ENCODE results near the gene ATG2B. TPM values are rescaled to one million over a fixed set of nuclear protein-coding genes. Genes with fewer than 3 reads are reported as not detected.

Gene ATG2B
- polyA plus RNA-seq, 2 of the 4 experiments (the other 2 are of a cell fraction) = 7.1 to 17.0 TPM

GRCh38 chr14:96254687-96255086, 108.5 kb downstream of the ATG2B start:
- FAIRE-seq (no peak), DNase-seq (ENCODE audit: low read depth in 1 of 2, low spot score in 1 of 2) (no peak), ATAC-seq (no peak)
- POLR2A ChIA-PET = no interaction called here
- Histone ChIP-seq H3K27ac (peak overlapping the region; percentile 65 to 91; a peak in 5 of 6 replicates), H3K4me2 (no peak overlapping the region), H3K4me3 (no peak overlapping the region), H3K9me3 (peaks cover 6% of the 10 kb centered on the region), H3K4me1 (peaks cover 48% of the 10 kb centered on the region)
- 74% methylated on average over 11 of the region's 11 CpGs for whole genome bisulfite sequencing (ENCODE audit: missing lambda C conversion rate)
- CTCF ChIA-PET = interaction anchor here (0.7 to 7.9 kb wide), 5 partner anchors 13 to 154 kb away, joined by 3 to 62 read pairs (median 5); partner anchors contain the start of gene BDKRB2
- no peak for TF ChIP-seq CHD4 (IDR thresholded peaks at IDR 0.05; ENCODE audit: borderline replicate concordance)
- no peak for TF ChIP-seq EHMT2 (IDR thresholded peaks at IDR 0.05; ENCODE audit: low read depth)
- no peak for TF ChIP-seq KDM1A (IDR thresholded peaks at IDR 0.05; ENCODE audit: low read depth)
- TF ChIP-seq FOSL2 (IDR thresholded peaks at IDR 0.05) = no peak
- TF ChIP-seq FOSL2 (CRISPR knock-in tag; IDR thresholded peaks at IDR 0.05) = no peak

DNA sequence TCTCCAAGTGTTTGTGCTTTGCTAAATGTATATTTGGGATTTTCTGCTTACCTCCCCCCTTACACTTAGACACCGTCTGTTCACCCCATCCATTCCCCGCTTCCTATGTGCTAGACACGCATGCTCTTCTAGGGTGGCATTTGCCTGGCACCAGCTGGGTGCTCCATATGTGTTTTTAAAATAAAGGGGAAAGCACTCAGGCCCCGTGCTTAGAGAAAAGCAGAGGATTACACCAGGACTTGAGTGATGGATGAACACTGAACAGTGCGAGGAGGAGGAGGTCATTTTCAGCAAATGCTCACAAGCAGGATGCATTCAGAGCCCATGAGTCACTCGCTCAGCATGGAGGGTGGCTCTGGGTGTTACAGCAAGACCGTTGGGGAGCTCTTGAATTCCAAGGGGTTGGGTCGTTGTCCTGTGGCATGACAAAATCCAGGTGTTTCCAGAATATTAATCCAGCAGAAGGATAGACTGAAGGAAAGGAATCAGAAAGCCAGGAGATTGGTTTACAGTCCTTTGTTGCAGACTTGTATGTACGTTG, 110.1 kb downstream of the ATG2B start:
- ATAC-seq (peak; percentile 67 to 86; a peak in 4 of 6 replicates), DNase-seq (ENCODE audit: low read depth in 1 of 2, low spot score in 1 of 2) (peak; percentile 64 to 69), FAIRE-seq (peak; percentile 51)
- 0 out of 4 replicates have a peak, but pooled peaks of 1 of the 2 experiments have one; percentile 20 for TF ChIP-seq CEBPB (IDR thresholded peaks at IDR 0.05)
- TF ChIP-seq EP300 (IDR thresholded peaks at IDR 0.05) = peak in 1 of 2 experiments; percentile 44; a peak in 2 of 5 replicates
- 0 out of 5 replicates have a peak, but pooled peaks of 1 of the 2 experiments have one; percentile 34 for TF ChIP-seq JUN (IDR thresholded peaks at IDR 0.05)
- no peak for TF ChIP-seq NPAS2 (CRISPR knock-in tag; IDR thresholded peaks at IDR 0.05; ENCODE audit: borderline replicate concordance)
- TF ChIP-seq HOXA7 (CRISPR knock-in tag; IDR thresholded peaks at IDR 0.05) = no peak
- TF ChIP-seq RAD21 (conservative IDR thresholded peaks at IDR 0.05 in 1 of 2, IDR thresholded peaks at IDR 0.05 in 1 of 2) = no peak
- peak; percentile 22; the same call in 1 of the 2 replicates for TF ChIP-seq E2F6 (IDR thresholded peaks at IDR 0.05; ENCODE audit: borderline replicate concordance, low read depth)
- no peak for TF ChIP-seq SREBF2 (IDR thresholded peaks at IDR 0.05)
- TF ChIP-seq, protein P1, sequence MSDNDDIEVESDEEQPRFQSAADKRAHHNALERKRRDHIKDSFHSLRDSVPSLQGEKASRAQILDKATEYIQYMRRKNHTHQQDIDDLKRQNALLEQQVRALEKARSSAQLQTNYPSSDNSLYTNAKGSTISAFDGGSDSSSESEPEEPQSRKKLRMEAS (IDR thresholded peaks at IDR 0.05) = peak; percentile 58
- TF ChIP-seq ESRRA (IDR thresholded peaks at IDR 0.05; ENCODE audit: borderline replicate concordance, low read length) = no peak
- TF ChIP-seq FOSL2 (IDR thresholded peaks at IDR 0.05) = no peak
- peak; percentile 69 for TF ChIP-seq FOSL2 (CRISPR knock-in tag; IDR thresholded peaks at IDR 0.05)
- TF ChIP-seq NFE2L2 (conservative IDR thresholded peaks at IDR 0.05; ENCODE audit: low read length) = no peak
- no peaks in the 10 kb centered on the region for H3K9me3 ChIP-seq
- H3K27ac ChIP-seq = peak overlapping the region; percentile 72 to 91
- no peak overlapping the region for H3K4me3 ChIP-seq
- peak overlapping the region; percentile 53 for H3K4me2 ChIP-seq
- peaks cover 64% of the 10 kb centered on the region for H3K4me1 ChIP-seq
- CTCF ChIA-PET = interaction anchor here (1.0 to 7.9 kb wide), 3 partner anchors 8 to 152 kb away, joined by 3 to 62 read pairs (median 21); no protein-coding TSS in a partner anchor
- POLR2A ChIA-PET = no interaction called here
- WGBS (ENCODE audit: missing lambda C conversion rate) = 48% methylated on average over 9 of the region's 9 CpGs

GRCh38 chr14:96252323-96252998, 110.7 kb downstream of the ATG2B start:
- Histone ChIP-seq H3K27ac (peak overlapping the region; percentile 72 to 91), H3K9me3 (no peaks in the 10 kb centered on the region), H3K4me2 (peak overlapping the region; percentile 53), H3K4me3 (no peak overlapping the region), H3K4me1 (peaks cover 66% of the 10 kb centered on the region)
- ATAC-seq = peak in 1 of 2 experiments; percentile 6; a peak in 1 of 6 replicates
- no peak for DNase-seq (ENCODE audit: low read depth in 1 of 2, low spot score in 1 of 2)
- no peak for FAIRE-seq
- POLR2A ChIA-PET = no interaction called here
- no peak for TF ChIP-seq HOXB13 (CRISPR knock-in tag; IDR thresholded peaks at IDR 0.05; ENCODE audit: low read depth)
- TF ChIP-seq FOSB (CRISPR knock-in tag; IDR thresholded peaks at IDR 0.05) = no peak
- TF ChIP-seq CEBPB (IDR thresholded peaks at IDR 0.05) = no peak
- TF ChIP-seq ZC3H11A (IDR thresholded peaks at IDR 0.05) = no peak
- TF ChIP-seq ELK1 (IDR thresholded peaks at IDR 0.05; ENCODE audit: low read depth, low read length) = no peak
- no peak for TF ChIP-seq CTCF (IDR thresholded peaks at IDR 0.05)
- no peak for TF ChIP-seq NPAS2 (CRISPR knock-in tag; IDR thresholded peaks at IDR 0.05; ENCODE audit: borderline replicate concordance)
- TF ChIP-seq CBX8 (IDR thresholded peaks at IDR 0.05) = no peak
- no peak for TF ChIP-seq RFX5 (IDR thresholded peaks at IDR 0.05)
- TF ChIP-seq JUN (IDR thresholded peaks at IDR 0.05) = no peak
- CTCF ChIA-PET = interaction anchor here (0.6 to 7.9 kb wide), 5 partner anchors 9 to 153 kb away, joined by 3 to 62 read pairs (median 3); no protein-coding TSS in a partner anchor
- 93% methylated on average over 18 of the region's 19 CpGs for WGBS (ENCODE audit: missing lambda C conversion rate)
